WTC11 (cell line): ENCODE data around the gene AMMECR1. TPM values are rescaled to one million over a fixed set of nuclear protein-coding genes. Genes with fewer than 3 reads are reported as not detected.

Experiments
- ATAC-seq: fragments of 200-7000 bp; cut with Tn5 transposase; 2 replicates; pipeline ENCODE4 v1.10.0; 2021; ENCODE audit warnings: mild to moderate bottlenecking, moderate library complexity
- CTCF ChIA-PET: fragments of 300-600 bp; sonication (Branson Sonifier 250); formaldehyde crosslinking; loops from one replicate; lab custom pipeline; 2021; ENCODE audit warnings: antibody characterized with exemption; lab: Charles Lee
- POLR2A ChIA-PET: fragments of 350-600 bp; sonication (Branson Sonifier 250); formaldehyde crosslinking; loops from one replicate; lab custom pipeline; 2021; ENCODE audit warnings: antibody characterized with exemption; lab: Charles Lee
- DNase-seq: peaks from one replicate; pipeline ENCODE4 v3.0.0; 2021; ENCODE audit warnings: low spot score
- H3K27ac Mint-ChIP-seq: 2 replicates; pipeline ENCODE4 v1.8.0; 2021; ENCODE audit warnings: mixed read lengths
- H3K27me3 Mint-ChIP-seq: 2 replicates; pipeline ENCODE4 v1.8.0; 2021; ENCODE audit warnings: low read depth, mild to moderate bottlenecking, moderate library complexity, mixed read lengths
- H3K36me3 Mint-ChIP-seq: 2 replicates; pipeline ENCODE4 v1.8.0; 2021; ENCODE audit warnings: mixed read lengths
- H3K4me1 Mint-ChIP-seq: 2 replicates; pipeline ENCODE4 v1.8.0; 2022; ENCODE audit warnings: mixed read lengths
- H3K4me3 Mint-ChIP-seq: 2 replicates; pipeline ENCODE4 v1.8.0; 2021; ENCODE audit warnings: mild to moderate bottlenecking, moderate library complexity, mixed read lengths
- H3K9me3 Mint-ChIP-seq: 2 replicates; pipeline ENCODE4 v1.8.0; 2021; ENCODE audit warnings: mixed read lengths
- AFF4 ChIP-seq: sonication (generic); formaldehyde crosslinking; IDR thresholded peaks from 2 replicates; pipeline ENCODE4 v1.8.1; 2023; ENCODE audit warnings: mild to moderate bottlenecking, missing genetic modification reagents, borderline replicate concordance
- ATF6 ChIP-seq: sonication (generic); formaldehyde crosslinking; IDR thresholded peaks from 2 replicates; pipeline ENCODE4 v1.8.1; 2023; ENCODE audit warnings: mild to moderate bottlenecking, missing genetic modification reagents
- JAZF1 ChIP-seq: fragments of 250-450 bp; sonication (Bioruptor Pico); IDR thresholded peaks from 2 replicates; pipeline ENCODE4 v1.9.0; 2021; ENCODE audit warnings: moderate library complexity, mild to moderate bottlenecking, inconsistent platforms
- NFE2L1 ChIP-seq: sonication (generic); formaldehyde crosslinking; IDR thresholded peaks from 2 replicates; pipeline ENCODE4 v1.8.1; 2023; ENCODE audit warnings: missing genetic modification reagents
- SMAD3 ChIP-seq: sonication (generic); formaldehyde crosslinking; IDR thresholded peaks from 2 replicates; pipeline ENCODE4 v1.8.0; 2022; ENCODE audit warnings: missing genetic modification reagents, mild to moderate bottlenecking, borderline replicate concordance
- TEAD1 ChIP-seq: sonication (generic); formaldehyde crosslinking; IDR thresholded peaks from 2 replicates; pipeline ENCODE4 v1.8.0; 2022; ENCODE audit warnings: mild to moderate bottlenecking, missing genetic modification reagents
- ZNF219 ChIP-seq: sonication (generic); formaldehyde crosslinking; IDR thresholded peaks from 2 replicates; pipeline ENCODE4 v1.8.0; 2023; ENCODE audit warnings: missing genetic modification reagents, mild to moderate bottlenecking, borderline replicate concordance
- ZNF232 ChIP-seq: sonication (generic); formaldehyde crosslinking; IDR thresholded peaks from 2 replicates; pipeline ENCODE4 v1.8.0; 2022; ENCODE audit warnings: mild to moderate bottlenecking, missing genetic modification reagents
- ZNF263 ChIP-seq: sonication (generic); formaldehyde crosslinking; IDR thresholded peaks from 2 replicates; pipeline ENCODE4 v1.8.1; 2022; ENCODE audit warnings: low read depth, mild to moderate bottlenecking, moderate library complexity, missing genetic modification reagents
- ZNF416 ChIP-seq: fragments of 250-450 bp; sonication (Bioruptor Pico); IDR thresholded peaks from 2 replicates; pipeline ENCODE4 v1.9.0; 2021; ENCODE audit warnings: mild to moderate bottlenecking, inconsistent platforms
- ZNF671 ChIP-seq: fragments of 250-450 bp; sonication (Bioruptor Pico); IDR thresholded peaks from 2 replicates; pipeline ENCODE4 v1.8.0; 2021; ENCODE audit warnings: mild to moderate bottlenecking
- total RNA-seq: library from RNA; stranded (reverse); gene quantifications from 3 replicates; pipeline ENCODE4 v1.2.3, GENCODE V29; 2021
- TF ChIP-seq, protein P1 (sequence below): sonication (generic); formaldehyde crosslinking; IDR thresholded peaks from 2 replicates; pipeline ENCODE4 v1.8.1; 2022; ENCODE audit warnings: missing genetic modification reagents, borderline replicate concordance
- TF ChIP-seq, protein P2 (sequence below): sonication (generic); formaldehyde crosslinking; IDR thresholded peaks from 2 replicates; pipeline ENCODE4 v1.8.0; 2022; ENCODE audit warnings: missing genetic modification reagents
- TF ChIP-seq, protein P3 (sequence below): sonication (generic); formaldehyde crosslinking; IDR thresholded peaks from 2 replicates; pipeline ENCODE4 v1.8.0; 2023; ENCODE audit warnings: mild to moderate bottlenecking, missing genetic modification reagents

AMMECR1 gene
- total RNA-seq, 1 experiment from 2014 or later, result 18.1 TPM

GRCh38 chrX:110327336-110327735 is 9.5 kb upstream of the AMMECR1 start (continued):
- TF ChIP-seq AFF4 (CRISPR knock-in tag), result no peak
- TF ChIP-seq, protein P1, sequence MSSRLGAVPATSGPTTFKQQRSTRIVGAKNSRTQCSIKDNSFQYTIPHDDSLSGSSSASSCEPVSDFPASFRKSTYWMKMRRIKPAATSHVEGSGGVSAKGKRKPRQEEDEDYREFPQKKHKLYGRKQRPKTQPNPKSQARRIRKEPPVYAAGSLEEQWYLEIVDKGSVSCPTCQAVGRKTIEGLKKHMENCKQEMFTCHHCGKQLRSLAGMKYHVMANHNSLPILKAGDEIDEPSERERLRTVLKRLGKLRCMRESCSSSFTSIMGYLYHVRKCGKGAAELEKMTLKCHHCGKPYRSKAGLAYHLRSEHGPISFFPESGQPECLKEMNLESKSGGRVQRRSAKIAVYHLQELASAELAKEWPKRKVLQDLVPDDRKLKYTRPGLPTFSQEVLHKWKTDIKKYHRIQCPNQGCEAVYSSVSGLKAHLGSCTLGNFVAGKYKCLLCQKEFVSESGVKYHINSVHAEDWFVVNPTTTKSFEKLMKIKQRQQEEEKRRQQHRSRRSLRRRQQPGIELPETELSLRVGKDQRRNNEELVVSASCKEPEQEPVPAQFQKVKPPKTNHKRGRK, result no peak
- TF ChIP-seq, protein P2, sequence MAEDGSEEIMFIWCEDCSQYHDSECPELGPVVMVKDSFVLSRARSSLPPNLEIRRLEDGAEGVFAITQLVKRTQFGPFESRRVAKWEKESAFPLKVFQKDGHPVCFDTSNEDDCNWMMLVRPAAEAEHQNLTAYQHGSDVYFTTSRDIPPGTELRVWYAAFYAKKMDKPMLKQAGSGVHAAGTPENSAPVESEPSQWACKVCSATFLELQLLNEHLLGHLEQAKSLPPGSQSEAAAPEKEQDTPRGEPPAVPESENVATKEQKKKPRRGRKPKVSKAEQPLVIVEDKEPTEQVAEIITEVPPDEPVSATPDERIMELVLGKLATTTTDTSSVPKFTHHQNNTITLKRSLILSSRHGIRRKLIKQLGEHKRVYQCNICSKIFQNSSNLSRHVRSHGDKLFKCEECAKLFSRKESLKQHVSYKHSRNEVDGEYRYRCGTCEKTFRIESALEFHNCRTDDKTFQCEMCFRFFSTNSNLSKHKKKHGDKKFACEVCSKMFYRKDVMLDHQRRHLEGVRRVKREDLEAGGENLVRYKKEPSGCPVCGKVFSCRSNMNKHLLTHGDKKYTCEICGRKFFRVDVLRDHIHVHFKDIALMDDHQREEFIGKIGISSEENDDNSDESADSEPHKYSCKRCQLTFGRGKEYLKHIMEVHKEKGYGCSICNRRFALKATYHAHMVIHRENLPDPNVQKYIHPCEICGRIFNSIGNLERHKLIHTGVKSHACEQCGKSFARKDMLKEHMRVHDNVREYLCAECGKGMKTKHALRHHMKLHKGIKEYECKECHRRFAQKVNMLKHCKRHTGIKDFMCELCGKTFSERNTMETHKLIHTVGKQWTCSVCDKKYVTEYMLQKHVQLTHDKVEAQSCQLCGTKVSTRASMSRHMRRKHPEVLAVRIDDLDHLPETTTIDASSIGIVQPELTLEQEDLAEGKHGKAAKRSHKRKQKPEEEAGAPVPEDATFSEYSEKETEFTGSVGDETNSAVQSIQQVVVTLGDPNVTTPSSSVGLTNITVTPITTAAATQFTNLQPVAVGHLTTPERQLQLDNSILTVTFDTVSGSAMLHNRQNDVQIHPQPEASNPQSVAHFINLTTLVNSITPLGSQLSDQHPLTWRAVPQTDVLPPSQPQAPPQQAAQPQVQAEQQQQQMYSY (CRISPR knock-in tag), result no peak

DNA sequence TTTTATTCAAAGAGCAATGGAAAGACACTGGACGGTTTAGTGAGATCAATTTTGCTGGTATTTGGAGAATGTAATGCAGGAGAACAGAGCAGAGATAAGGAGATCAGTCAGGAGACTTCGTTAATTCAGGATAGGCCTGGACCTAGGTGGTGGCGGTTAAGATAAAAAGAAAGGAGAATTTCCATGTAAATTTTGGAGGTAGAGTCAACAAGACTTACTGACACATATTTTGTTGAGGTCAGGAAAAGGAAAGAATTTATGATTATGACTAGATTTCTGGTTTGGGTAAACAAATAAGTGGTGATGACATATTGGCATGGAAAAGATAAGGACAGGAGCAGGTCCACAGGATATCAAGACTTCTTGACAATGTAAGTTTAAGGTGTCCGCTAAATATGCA is 8.8 kb upstream of the AMMECR1 start:
- ChIA-PET CTCF (no interaction called here), POLR2A (no interaction called here)
- DNase-seq (no peak), ATAC-seq (no peak)
- no peak overlapping the region for H3K27ac Mint-ChIP-seq
- H3K4me3 Mint-ChIP-seq, result no peak overlapping the region
- peaks cover 14% of the 10 kb centered on the region for H3K4me1 Mint-ChIP-seq
- no peaks in the 10 kb centered on the region for H3K9me3 Mint-ChIP-seq
- H3K36me3 Mint-ChIP-seq, result no peaks in the 10 kb centered on the region
- no peaks in the 10 kb centered on the region for H3K27me3 Mint-ChIP-seq
- TF ChIP-seq ZNF263 (CRISPR knock-in tag) (no peak), JAZF1 (CRISPR knock-in tag) (no peak), SMAD3 (CRISPR knock-in tag) (no peak), TEAD1 (CRISPR knock-in tag) (no peak), AFF4 (CRISPR knock-in tag) (no peak), ZNF671 (CRISPR knock-in tag) (no peak), ZNF219 (no peak), ATF6 (CRISPR knock-in tag) (no peak), ZNF232 (CRISPR knock-in tag) (no peak), ZNF416 (CRISPR knock-in tag) (no peak), NFE2L1 (CRISPR knock-in tag) (no peak)
- TF ChIP-seq, protein P3, sequence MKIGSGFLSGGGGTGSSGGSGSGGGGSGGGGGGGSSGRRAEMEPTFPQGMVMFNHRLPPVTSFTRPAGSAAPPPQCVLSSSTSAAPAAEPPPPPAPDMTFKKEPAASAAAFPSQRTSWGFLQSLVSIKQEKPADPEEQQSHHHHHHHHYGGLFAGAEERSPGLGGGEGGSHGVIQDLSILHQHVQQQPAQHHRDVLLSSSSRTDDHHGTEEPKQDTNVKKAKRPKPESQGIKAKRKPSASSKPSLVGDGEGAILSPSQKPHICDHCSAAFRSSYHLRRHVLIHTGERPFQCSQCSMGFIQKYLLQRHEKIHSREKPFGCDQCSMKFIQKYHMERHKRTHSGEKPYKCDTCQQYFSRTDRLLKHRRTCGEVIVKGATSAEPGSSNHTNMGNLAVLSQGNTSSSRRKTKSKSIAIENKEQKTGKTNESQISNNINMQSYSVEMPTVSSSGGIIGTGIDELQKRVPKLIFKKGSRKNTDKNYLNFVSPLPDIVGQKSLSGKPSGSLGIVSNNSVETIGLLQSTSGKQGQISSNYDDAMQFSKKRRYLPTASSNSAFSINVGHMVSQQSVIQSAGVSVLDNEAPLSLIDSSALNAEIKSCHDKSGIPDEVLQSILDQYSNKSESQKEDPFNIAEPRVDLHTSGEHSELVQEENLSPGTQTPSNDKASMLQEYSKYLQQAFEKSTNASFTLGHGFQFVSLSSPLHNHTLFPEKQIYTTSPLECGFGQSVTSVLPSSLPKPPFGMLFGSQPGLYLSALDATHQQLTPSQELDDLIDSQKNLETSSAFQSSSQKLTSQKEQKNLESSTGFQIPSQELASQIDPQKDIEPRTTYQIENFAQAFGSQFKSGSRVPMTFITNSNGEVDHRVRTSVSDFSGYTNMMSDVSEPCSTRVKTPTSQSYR (CRISPR knock-in tag), result no peak
- TF ChIP-seq, protein P1, result no peak
